Stimulated activated CD4-positive, alpha-beta T cell treated with anti-CD3 and anti-CD28 coated beads, Interleukin-4, amount 100 ng/mL, for 4 hours (primary cell): Measurements from ENCODE around the gene CLCN4.

Experiments used
- DNase-seq, 2 experiments: peaks; one replicate each; pipeline ENCODE4 v3.0.0-alpha.2; 2020

The CLCN4 gene

DNA sequence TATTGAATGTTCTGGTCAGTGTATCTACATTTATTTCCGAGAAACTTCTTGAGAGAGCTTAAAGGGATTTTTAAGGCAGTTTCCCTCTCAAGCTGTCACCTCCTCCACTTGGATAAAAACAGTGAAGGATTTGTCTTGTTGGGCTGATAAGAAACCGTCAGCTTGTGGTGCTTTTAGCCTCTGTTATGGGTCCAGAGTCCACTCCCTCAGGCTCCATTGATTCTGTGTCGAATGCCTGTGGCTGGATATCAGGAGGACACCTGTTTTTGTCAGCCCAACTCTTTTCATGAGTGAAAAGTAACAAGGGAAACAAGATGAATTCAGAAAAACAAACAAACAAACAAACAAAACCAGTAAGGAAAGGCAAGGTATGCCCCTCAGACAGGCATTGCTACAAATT lies 12.4 kb downstream of the CLCN4 start:
- DNase-seq = no peak

DNA sequence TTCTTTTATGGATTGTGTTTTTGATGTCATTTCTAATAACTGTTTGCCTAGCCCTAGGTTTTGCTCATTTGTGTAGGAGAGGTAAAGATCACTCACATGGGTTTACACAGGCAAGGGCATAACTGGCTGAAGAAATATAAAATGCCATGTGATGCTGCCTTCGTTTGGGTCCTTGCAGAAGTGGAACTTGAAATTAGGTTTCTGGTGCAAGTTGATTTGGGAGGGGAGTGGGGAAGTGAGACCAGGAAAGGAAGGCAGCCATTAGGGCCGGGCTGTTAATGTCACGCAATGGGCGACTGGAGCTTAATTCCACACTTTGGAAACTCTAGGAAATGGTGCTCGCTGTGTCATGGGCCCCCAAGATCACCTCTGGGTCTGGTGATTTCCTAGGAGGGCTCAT lies 14.5 kb downstream of the CLCN4 start:
- DNase-seq = no peak

DNA sequence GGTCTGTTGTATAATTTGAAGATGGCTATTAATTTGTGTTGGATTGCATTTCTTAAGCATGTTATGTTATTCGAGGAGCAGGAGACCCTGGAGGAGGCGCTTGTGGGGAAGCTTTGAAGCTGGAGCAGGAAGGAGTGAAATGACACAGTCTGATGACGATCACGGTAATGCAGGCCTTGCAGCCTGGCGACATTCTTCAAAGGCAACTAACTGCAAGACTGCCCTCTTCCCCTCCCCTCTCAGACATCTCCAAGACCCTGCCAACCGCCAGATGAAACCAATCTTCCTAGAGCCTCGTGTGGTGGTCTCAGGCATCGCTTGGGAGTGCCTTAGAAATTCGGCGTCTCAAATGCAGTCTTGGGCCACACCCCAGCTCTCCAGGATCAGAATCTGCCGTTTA lies 16.1 kb downstream of the CLCN4 start:
- DNase-seq = no peak

DNA sequence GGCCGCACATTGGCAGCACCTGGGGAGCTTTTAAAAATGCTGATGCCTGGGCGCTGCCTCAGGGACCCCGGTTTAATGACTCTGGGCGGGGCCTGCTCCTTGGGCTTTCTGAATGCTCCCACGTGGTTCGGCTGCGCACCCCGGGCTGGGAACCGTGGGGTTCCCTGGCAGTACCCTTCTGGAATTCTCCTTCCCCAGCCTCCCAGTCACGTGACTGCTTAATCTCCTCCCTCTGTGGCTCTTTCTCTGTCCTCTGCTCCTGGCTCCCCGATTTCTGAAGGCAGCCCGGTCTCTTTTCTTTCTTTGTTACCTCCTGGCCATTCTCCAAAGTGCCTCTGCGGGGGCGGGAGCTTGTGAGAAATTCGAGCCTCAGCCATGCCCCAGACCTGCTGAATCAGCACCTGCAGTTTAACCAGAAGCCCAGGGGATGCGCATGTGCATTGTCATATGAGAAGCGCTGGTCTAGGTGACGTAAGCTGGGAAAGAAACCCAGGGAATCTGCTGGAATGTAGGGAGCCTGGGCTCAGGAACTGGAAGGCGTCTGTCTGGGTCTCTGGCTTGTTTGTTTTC lies 16.6 kb downstream of the CLCN4 start:
- DNase-seq = no peak

DNA sequence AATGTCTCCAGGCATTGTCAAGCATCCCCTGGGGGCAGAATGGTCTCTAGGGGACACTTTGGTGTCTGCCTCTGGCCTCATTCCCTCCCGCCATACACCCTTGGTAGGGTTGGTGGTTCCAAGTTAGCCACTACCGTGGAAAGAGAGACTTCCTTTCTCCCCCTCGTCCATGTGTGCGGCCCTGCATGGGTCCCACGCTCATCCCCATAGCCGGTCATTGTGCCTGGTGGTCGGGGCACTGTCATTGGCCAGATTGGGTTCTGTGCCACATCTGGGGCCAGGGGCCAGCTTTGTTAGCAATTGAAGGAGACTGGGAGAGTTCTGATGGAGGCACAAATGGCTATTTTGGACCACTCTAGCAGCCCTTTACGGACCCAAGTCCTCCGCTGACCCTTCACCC lies 17.3 kb downstream of the CLCN4 start:
- DNase-seq = no peak

DNA sequence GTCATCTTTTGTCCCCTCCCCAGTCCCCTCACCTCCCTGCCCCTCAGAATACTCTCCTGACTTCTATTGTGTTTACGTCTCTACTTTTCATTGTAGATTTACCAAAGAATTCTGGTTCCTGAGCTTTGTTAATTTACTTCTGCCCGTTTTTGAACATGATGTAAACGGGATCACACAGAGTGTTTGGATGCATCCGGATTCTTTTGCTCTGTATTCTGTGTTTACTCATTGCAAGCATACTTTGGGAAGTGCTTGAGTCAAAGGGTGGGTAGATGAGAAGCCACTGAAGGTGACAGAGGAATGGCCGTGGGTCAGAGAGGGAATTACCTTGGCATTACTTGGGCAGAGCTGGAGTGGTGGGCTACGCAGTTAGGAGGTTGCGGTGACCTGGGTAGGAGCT lies 18.0 kb downstream of the CLCN4 start:
- no peak for DNase-seq

DNA sequence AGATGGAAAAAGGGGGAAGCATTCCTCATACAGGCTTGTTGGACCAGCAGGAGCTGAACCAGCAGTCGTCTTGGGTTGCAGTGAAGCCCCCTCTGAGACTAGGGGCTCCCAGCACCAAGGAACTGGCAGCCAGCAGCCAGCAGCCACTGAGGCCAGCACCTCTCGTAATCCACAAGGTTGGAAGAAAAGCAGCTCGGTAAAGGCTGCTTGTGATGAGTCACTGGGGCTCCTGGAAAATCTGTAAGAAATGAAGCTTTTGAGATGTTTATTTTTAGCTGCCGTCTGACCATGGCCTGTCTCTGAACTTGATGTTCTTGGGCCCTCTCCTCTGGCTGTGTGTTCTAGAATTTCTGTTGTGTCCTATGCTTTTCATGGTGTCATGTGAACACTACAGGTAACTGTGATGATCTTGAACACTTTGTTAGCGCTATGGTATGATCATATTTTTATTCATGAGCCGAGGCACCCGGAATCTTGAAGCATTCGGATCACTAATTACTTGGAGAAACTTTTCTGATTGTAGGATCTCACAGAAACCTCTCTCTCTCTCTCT lies 18.6 kb downstream of the CLCN4 start:
- no peak for DNase-seq

DNA sequence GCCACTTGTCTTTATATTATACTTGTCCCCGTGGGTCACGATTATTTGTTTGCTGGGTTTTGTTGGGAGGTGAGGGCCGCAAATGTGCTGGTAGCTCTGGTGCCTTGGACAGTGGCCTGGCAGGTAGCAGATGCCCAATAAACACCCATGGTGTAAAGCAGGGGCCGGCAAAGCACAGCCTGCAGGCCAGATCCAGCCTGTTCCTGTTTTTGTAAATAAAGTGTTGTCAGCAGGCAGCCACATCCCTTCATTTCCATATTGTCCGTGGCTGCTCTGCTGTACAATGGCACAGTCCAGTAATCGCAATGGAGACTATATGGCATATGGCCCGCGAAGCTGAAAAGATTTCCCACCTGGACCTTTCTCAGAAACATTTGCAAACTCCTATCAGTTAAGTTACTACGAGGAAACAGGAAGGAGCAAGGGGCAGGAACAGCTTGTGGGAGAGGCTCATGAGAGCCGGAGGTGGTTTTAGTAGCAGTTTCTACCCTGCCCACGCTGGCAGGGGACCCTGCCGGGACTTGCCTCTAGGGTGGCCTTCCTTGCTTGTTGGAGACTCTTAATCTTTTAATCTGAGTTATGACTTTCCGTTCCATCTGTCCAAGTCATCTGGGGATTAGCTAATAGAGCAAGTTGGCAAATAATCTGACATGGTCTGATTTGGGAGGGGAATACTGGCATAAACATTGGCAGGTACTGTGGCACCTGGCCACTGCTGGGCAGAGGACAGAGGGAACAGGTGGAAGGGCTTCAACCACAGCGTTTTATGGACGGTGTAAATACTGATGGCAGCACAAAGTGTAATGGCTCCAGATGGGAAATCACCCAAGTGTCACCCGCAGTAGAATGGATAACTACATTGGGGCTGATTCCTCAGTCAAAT lies 19.6 kb downstream of the CLCN4 start:
- no peak for DNase-seq

DNA sequence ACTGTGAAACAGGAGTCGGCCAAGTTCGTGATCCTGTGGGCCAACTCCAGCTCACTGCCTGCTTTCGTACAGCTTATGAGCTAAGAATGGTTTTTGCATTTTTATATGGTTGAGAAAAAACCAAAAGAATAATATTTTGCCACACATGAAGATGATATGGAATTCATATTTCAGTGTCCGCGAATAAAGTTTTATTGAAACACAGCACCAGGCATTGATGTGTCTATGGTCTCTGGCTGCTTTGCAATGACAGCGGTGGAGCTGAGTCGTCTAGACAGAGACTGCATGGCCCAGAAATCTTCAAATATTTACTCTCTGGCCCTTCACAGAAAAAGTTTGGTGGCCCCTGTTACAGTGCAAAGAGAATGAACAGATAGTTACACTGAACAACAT lies 20.2 kb downstream of the CLCN4 start:
- no peak for DNase-seq

DNA sequence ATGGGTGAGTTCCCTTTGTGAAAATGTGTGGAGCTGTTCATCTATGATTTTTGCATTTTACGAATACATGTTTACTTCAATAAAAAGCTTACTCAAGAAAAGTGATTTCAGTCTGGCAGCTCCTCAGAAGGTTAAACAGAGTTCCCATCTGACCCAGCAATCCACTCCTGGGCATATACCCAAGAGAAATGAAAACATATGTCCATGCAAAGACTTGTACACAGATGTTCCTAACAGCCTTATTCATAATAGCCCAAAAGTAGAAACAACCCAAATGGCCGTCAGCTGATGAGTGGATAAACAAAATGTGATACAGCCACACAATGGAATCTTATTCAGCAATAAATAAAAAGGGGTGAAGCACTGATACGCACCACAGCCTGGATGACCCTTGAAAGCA lies 20.8 kb downstream of the CLCN4 start:
- DNase-seq = no peak

DNA sequence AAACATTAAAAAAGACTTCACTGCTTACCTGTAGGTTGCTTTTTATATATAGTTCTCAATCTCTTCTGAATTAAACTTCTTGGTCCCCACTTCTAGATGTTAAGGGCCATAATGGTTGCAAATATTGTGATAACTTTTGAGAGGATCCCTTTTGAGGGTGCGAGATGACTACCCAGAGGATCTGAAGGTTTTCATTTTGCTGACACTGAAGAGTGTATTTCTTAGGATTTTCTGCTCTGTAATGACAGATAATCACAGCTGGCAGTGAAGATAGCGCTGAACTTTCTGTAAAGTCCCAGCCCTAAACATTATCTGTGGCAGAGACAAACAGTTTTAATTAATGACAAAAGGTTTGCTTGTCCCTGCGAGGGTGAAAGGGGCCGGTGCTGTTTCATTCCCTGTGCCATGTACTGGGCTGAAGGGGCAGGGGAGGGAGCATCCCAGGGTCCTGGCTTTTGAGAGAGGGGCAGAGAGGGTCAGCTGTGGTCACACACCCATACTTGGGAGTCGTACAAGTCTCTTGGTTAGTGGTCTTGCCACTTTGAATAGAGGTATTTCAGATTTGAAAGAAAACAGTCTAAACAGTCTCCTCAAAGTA lies 22.2 kb downstream of the CLCN4 start:
- DNase-seq = no peak

DNA sequence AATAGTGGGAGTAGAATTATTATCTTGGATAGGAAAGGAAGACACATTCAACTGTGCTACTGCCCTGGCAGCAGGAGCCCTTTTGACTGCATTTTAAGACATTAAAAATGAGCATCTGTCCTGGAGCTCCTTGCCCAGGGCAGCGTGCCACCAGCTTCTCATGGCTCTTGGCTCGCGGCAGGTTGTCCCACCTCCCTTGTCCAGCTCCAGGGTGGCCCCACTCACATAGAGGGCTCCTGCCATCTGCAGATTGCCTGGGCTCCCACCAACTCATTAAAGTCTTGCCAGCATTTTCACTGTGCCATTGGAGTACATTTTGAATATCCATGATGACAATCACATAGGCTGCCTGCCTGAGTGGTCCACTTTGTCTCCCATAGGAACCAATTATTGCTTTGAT lies 27.0 kb downstream of the CLCN4 start:
- no peak for DNase-seq

DNA sequence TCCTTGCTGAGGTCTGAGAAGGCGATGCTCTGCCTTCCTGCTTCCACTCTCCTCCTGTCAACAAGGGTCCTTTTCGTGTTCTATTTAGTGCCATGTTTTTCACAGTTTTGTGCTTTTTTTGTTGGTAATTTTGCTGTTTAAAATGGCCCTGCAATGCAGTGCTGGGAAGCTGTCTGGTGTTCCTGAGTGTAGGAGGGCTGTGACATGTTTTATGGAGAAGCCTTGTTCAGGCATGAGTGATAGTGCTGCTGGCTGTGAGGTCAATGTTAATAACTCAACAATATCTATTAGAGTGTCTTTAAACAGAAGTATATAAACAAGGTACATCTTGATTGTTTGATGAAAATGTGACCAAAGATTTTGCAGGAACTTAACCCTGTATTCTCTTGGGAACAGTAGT lies 27.6 kb downstream of the CLCN4 start:
- DNase-seq = no peak

DNA sequence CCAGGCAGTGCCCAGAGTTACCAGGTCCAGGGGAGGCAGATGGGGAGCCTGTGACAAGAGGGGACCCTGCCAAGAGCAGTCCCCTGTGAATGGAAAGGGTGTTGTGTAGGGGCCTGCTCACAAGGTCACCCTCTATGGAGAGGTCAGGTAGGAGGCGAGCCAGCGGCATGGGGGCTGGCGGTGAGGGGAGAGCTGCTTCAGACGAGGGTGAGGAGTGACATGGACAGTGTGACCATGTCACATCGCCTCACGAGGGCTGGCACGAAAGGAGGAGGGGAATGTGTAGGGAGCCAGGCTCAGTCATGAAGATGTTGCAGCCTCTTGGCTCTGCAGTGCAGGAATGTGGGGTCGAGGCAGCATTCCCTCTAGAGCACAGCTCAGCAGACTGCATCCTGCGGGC lies 29.6 kb downstream of the CLCN4 start:
- DNase-seq = no peak

DNA sequence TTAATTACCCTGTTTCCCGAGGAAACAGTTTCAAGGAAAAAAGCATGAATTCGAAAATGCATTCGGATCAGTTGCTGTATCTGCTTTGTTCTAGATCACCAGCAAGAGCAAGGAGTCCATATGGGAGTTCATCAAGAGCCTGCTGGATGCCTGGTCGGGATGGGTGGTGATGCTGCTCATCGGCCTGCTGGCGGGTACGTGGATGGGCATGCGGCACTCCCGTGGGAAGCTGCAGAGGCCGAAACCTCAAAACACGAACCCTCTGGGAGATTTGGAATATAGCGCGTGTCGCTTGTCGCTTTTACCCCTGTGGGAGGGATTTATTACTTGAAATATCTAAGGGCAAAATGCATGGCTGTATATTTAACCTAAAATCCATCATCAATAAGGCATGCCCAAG lies 30.6 kb downstream of the CLCN4 start:
- DNase-seq = no peak

DNA sequence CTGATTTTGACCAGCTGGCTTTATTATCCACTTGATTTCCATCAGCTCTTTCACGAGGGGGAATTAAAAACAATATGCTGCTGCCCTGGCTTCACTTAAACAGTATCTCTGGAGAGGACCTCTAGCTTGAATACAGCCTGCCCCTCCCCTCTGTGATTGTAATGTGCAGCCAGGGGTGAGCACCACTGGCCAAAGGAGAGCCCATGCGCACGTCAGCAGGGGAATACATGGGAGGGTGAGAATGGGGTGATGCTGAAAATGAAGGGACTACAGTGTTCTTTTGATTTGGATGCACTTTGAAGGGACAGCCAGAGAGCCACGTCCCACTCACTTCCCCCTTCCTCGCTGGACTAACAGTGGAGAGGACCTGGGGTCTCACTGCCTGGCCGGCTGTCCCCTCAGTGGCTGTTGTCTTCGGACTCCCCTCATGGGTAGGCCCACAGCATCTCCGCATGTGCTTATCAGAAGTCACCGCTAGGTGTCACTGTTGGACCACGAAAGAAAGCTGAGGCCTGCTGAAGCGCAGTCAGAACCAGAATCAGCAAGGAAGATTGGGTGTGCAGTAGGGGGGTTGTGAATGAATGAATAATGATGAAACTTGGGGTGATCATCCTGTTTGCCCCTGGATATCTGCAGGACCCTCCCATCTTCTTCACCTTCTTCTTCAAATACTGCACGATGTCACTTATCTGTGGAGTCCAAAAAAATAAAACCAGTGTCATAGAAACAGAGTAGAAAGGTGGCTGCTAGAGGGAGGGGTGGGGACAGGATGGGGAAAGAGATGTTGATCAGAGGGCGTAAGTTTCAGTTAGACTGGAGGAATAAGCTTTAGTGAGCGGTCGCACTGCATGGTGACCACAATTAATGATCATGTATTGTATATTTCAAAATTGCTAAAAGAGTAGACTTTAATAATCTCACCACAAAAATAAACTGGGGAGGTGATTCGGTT lies 32.8 kb downstream of the CLCN4 start:
- DNase-seq = peak; percentile 49 to 59

DNA sequence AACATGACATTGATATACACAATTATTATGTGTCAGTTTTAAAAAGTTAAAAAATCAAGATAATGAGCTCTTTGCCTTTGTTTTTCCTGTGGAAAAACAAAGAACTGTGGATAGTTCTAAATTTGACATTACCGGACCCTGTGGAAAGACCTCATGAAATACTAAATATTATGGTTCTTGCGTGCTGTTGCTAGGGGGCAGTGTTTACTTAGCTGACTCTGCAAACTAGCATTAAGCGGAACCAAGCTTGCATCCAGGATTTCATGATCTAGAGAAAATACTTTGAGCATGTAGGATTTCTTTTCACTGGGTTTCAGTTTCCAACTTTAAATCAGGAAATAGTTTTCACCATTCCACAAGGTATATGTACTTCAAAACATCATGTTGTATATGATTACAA lies 33.6 kb downstream of the CLCN4 start:
- no peak for DNase-seq

DNA sequence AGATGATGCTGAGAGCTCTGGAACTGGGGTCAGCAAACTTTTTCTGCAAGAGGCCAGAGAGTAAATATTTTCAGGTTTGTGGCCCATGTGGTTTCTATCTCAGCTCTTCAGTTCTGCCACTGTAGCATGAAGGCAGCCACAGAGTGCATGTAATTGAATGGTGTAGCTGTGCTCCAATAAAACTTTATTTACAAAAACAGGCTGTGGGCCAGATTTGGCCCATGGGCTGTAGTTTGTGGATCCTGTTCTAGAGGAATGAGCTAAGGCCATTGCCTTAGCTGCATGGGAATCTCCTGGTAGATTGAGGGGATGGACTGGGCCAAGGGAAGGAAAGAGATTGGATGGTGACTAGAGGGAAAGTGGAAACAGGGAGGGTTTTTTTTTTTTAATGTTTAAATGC lies 36.8 kb downstream of the CLCN4 start:
- no peak for DNase-seq

DNA sequence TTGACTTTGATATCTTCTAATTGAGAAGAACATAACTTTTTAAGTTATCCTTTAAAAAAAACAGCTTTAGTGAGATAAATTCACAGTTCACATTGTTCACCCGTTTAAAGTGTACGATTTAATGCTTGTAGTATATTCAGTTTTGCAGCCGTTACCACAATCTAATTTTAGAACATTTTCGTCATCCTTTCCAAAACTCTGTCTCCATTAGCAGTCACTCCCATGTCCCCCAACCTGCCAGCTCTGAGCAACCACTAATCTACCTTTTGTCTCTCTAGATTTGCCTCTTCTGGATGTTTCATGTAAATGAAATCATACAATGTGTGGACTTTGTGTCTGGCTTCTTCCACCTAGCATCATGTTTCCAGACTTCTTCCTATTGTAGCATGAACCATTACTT lies 38.6 kb downstream of the CLCN4 start:
- DNase-seq = no peak

DNA sequence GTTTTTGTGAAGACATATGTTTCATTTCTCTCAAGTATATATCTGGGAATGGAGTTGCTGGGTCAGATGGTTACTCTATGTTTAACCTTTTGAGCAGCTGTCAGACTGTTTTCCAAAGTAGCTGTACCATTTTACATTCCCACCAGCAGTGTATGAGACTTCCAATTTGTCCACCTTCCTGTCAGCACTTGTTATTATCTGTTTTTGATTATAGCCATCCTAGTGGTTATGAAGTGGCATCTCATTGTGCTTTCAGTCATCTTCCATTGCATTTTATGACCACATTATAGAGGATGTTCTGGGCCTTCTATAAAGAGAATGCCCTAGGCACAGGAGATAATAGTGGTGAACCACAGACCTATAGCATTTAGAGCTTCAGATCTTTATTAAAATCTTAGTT lies 39.2 kb downstream of the CLCN4 start:
- DNase-seq = no peak

DNA sequence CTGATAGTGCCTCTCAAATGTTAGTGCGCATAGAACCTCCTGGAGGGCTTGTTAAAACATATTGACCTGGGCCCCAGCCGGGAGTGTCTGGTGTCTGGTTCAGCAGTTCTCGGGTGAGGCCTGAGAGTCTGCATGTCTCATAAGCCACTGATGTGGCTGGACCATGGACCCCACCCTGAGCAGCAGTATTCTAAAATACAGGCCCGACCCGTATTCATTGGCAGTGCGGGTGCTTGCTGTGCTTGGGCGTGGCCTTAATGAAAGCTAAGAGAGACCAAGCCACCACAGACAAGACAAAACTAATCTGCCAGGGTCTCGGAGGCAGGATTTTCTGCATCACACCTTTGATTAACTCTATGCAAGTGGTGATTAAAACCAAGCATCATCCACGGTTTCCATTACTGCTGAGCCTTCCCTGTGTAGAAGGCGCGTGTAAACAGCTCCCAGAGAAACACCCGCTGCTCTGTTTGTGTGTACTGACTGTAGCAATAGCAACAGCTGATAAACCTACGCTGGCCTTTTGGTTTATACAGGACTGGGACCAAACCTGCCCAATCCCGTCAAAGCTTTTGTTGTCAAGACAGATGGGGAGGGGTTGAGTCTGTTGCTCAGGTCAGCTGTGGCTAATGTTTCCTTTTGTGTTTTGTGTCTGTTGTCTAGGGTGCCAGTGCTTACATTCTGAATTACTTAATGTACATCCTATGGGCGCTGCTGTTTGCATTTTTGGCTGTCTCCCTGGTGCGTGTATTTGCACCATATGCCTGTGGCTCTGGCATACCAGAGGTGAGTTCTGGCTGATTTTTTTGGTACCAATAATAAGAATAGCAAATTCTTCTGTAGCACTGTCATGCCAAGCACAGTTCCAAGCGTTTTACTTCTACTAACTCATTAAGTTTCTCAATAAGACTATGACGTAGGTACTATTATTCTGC lies 40.8 kb downstream of the CLCN4 start:
- no peak for DNase-seq

DNA sequence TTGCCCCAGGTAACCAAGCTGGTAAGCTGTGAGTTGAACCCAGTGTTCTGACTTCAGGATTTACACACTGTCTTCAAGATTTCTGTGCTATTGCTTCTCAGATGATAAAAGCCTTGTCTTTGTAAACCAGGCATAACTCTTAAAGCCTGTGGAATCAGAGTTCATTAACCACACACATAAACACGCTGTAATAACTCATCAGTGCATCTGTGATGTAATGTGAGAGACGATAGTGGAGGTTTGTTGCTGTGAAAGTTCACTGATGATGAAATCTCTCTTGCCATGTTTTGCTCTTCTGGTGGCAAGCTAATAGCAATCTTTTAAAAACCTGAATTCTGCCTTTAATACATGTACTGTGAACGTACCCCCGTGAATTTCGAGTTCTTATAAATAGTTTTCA lies 41.5 kb downstream of the CLCN4 start:
- no peak for DNase-seq
